CD1c-positive myeloid dendritic cell (primary cell): Measurements from ENCODE around the gene TMEM198.

Source experiments
- DNase-seq: peaks from one replicate; pipeline ENCODE4 v3.0.0-alpha.2; 2016; ENCODE audit errors: extremely low spot score

TMEM198 gene

GRCh38 chr2:219545295-219545942 lies 1.6 kb downstream of the TMEM198 start:
- no peak for DNase-seq

GRCh38 chr2:219545943-219546352 lies 2.1 kb downstream of the TMEM198 start:
- no peak for DNase-seq

- DNase-seq: no peak
These were observed 3.8 kb downstream of the TMEM198 start for GRCh38 chr2:219547621-219548020.

- no peak for DNase-seq
These were observed 5.2 kb downstream of the TMEM198 start for GRCh38 chr2:219548990-219549389.

- no peak for DNase-seq
These were observed 5.8 kb downstream of the TMEM198 start for GRCh38 chr2:219549619-219550018.

- peak; percentile 34 for DNase-seq
These were observed 7.9 kb downstream of the TMEM198 start for GRCh38 chr2:219551441-219552381.

GRCh38 chr2:219552382-219553167 lies 8.7 kb downstream of the TMEM198 start:
- peak; percentile 83 for DNase-seq

- no peak for DNase-seq
These were observed 9.3 kb downstream of the TMEM198 start for GRCh38 chr2:219553168-219553417.

GRCh38 chr2:219553463-219553963 lies 9.7 kb downstream of the TMEM198 start:
- no peak for DNase-seq

- no peak for DNase-seq
These were observed 10.5 kb downstream of the TMEM198 start for GRCh38 chr2:219554350-219554749.

GRCh38 chr2:219555956-219556355 lies 12.1 kb downstream of the TMEM198 start:
- no peak for DNase-seq

- no peak for DNase-seq
These were observed 12.6 kb downstream of the TMEM198 start for GRCh38 chr2:219556413-219556812.

- DNase-seq: no peak
These were observed 13.5 kb downstream of the TMEM198 start for GRCh38 chr2:219557320-219557719.

- no peak for DNase-seq
These were observed 14.3 kb downstream of the TMEM198 start for GRCh38 chr2:219557791-219558785.

- no peak for DNase-seq
These were observed 15.5 kb downstream of the TMEM198 start for GRCh38 chr2:219559156-219559915.

GRCh38 chr2:219560037-219560892 lies 16.4 kb downstream of the TMEM198 start:
- DNase-seq: peak; percentile 20

- DNase-seq: no peak
These were observed 17.0 kb downstream of the TMEM198 start for GRCh38 chr2:219560893-219561178.

- no peak for DNase-seq
These were observed 17.6 kb downstream of the TMEM198 start for GRCh38 chr2:219561179-219562048.
